Astrocyte (in vitro differentiated cells and primary cell): Measurements from ENCODE around the gene GTSE1.

Experiments
- EZH2 ChIP-seq: IDR thresholded peaks from 2 replicates; pipeline ENCODE4 v1.6.1; 2012; ENCODE audit warnings: mild to moderate bottlenecking, low read length, inconsistent platforms; ENCODE audit not compliant: insufficient read depth
- TF ChIP-seq, protein P1 (sequence below): IDR thresholded peaks from 2 replicates; pipeline ENCODE4 v1.5.1; 2011; ENCODE audit warnings: low read depth, mild to moderate bottlenecking, inconsistent platforms, low read length, moderate library complexity; ENCODE audit not compliant: insufficient read depth

DNA sequence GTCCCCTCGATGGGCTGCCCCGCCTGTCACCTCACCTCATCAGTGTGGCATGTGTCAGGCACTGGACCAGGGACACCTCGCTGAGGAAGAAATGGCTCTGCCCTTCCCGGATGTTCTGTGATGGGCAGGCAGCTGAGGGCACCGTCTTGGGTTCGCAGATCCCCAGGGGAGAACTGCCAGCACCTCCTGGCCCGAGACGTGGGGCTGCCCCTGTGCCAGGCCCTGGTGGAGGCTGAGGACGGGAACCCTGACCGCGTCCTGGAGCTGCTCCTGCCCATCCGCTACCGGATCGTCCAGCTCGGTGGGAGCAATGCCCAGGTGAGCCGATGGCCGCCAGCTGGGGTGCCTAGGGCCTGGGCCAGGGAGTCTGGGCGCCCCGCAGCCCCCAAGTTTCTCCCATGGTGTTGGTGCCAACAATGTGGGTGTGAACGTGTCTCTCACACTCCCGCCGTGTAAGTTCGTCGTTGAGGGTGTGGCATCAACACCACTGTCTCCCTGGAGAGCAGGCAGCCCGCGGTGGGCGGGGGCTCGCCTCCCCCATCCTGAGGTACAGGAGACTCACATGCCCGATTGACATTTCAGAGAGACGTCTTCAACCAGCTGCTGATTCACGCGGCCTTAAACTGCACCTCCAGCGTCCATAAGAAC lies 7.3 kb upstream of the GTSE1 start:
- TF ChIP-seq EZH2: no peak
- TF ChIP-seq, protein P1, sequence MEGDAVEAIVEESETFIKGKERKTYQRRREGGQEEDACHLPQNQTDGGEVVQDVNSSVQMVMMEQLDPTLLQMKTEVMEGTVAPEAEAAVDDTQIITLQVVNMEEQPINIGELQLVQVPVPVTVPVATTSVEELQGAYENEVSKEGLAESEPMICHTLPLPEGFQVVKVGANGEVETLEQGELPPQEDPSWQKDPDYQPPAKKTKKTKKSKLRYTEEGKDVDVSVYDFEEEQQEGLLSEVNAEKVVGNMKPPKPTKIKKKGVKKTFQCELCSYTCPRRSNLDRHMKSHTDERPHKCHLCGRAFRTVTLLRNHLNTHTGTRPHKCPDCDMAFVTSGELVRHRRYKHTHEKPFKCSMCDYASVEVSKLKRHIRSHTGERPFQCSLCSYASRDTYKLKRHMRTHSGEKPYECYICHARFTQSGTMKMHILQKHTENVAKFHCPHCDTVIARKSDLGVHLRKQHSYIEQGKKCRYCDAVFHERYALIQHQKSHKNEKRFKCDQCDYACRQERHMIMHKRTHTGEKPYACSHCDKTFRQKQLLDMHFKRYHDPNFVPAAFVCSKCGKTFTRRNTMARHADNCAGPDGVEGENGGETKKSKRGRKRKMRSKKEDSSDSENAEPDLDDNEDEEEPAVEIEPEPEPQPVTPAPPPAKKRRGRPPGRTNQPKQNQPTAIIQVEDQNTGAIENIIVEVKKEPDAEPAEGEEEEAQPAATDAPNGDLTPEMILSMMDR: no peak
